OCI-LY3 (cell line): ENCODE measurements around the gene DNAJC7.

Experiments used
- EZH2phosphoT487 ChIP-seq: fragments of 200-600 bp; shearing (Covaris generic); IDR thresholded peaks from 2 replicates; pipeline ENCODE4 v1.6.1; 2018; ENCODE audit warnings: antibody characterized with exemption, mixed run types, low read depth
- TF ChIP-seq, protein P1 (sequence below): fragments of 200-600, 300-600 bp; sonication (generic); IDR thresholded peaks from 2 replicates; pipeline ENCODE4 v1.5.1; 2014; ENCODE audit warnings: antibody characterized with exemption, low read length, low read depth

DNA sequence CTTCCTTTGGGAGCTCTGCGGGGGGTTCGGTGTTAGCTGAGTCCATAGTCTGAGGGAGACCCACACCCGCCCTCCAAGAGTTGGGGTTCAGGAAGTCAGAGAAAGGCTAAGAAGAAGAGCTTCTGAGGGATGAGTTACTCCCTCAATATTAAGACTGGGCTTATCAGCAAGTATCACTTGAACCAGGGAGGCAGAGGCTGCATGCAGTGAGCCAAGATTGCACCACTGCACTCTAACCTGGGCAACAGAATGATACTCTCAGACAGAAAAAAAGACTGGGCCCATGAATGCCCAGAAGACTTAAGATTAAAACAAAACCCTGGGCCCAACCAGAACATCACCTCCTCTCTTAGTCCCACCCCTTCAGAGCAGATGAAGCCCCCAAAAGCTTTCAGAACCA lies 8.7 kb upstream of the DNAJC7 start:
- TF ChIP-seq, protein P1, sequence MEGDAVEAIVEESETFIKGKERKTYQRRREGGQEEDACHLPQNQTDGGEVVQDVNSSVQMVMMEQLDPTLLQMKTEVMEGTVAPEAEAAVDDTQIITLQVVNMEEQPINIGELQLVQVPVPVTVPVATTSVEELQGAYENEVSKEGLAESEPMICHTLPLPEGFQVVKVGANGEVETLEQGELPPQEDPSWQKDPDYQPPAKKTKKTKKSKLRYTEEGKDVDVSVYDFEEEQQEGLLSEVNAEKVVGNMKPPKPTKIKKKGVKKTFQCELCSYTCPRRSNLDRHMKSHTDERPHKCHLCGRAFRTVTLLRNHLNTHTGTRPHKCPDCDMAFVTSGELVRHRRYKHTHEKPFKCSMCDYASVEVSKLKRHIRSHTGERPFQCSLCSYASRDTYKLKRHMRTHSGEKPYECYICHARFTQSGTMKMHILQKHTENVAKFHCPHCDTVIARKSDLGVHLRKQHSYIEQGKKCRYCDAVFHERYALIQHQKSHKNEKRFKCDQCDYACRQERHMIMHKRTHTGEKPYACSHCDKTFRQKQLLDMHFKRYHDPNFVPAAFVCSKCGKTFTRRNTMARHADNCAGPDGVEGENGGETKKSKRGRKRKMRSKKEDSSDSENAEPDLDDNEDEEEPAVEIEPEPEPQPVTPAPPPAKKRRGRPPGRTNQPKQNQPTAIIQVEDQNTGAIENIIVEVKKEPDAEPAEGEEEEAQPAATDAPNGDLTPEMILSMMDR: no peak
- TF ChIP-seq EZH2phosphoT487: no peak
